ENCODE results near the gene CFTR.

GRCh38 chr7:117538053-117538452 is 58.2 kb downstream of the CFTR start:
- TF ChIP-seq CTCF (IDR thresholded peaks at IDR 0.05 in 8 of 11, conservative IDR thresholded peaks at IDR 0.05 in 3 of 11) (no peak), POLR2AphosphoS5 (IDR thresholded peaks at IDR 0.05) (no peak)
